Measurements from ENCODE around the gene BRK1. TPM values are rescaled to one million over a fixed set of nuclear protein-coding genes. Genes with fewer than 3 reads are reported as not detected.
"Not testable (repeated sequence)": the region's sequence is repeated elsewhere in the genome, so short reads cannot be mapped to it uniquely, and the experiment has no call there.

BRK1 gene
- total RNA-seq, 1 donor: 126 TPM

- DNase-seq (ENCODE audit: low read depth): no peak
- no peak overlapping the region for H3K4me3 ChIP-seq (ENCODE audit: low read depth, low read length)
- TF ChIP-seq CTCF (IDR thresholded peaks at IDR 0.05; ENCODE audit: insufficient read depth, low read depth, low read length): no peak
Observed at GRCh38 chr3:10121064-10121463, 5.6 kb downstream of the BRK1 start.

GRCh38 chr3:10122724-10123123 lies 7.2 kb downstream of the BRK1 start:
- no peak overlapping the region for H3K4me3 ChIP-seq (ENCODE audit: low read depth, low read length)
- TF ChIP-seq CTCF (IDR thresholded peaks at IDR 0.05; ENCODE audit: insufficient read depth, low read depth, low read length): no peak
- no peak for DNase-seq (ENCODE audit: low read depth)

GRCh38 chr3:10135872-10136271 lies 20.4 kb downstream of the BRK1 start:
- not testable (repeated sequence) for DNase-seq (ENCODE audit: low read depth); H3K4me3 ChIP-seq (ENCODE audit: low read depth, low read length)

- DNase-seq (ENCODE audit: low read depth): no peak
- no peak for TF ChIP-seq CTCF (IDR thresholded peaks at IDR 0.05; ENCODE audit: insufficient read depth, low read depth, low read length)
- no peak overlapping the region for H3K4me3 ChIP-seq (ENCODE audit: low read depth, low read length)
Observed at GRCh38 chr3:10136426-10137005, 21.0 kb downstream of the BRK1 start.

GRCh38 chr3:10137178-10137577 lies 21.7 kb downstream of the BRK1 start:
- DNase-seq (ENCODE audit: low read depth): no peak
- TF ChIP-seq CTCF (IDR thresholded peaks at IDR 0.05; ENCODE audit: insufficient read depth, low read depth, low read length): no peak
- no peak overlapping the region for H3K4me3 ChIP-seq (ENCODE audit: low read depth, low read length)

GRCh38 chr3:10140996-10141546 lies 25.6 kb downstream of the BRK1 start:
- no peak for TF ChIP-seq CTCF (IDR thresholded peaks at IDR 0.05; ENCODE audit: insufficient read depth, low read depth, low read length)
- H3K4me3 ChIP-seq (ENCODE audit: low read depth, low read length): peak overlapping the region; percentile 80
- DNase-seq (ENCODE audit: low read depth): no peak

GRCh38 chr3:10142707-10143560 lies 27.5 kb downstream of the BRK1 start:
- peak; percentile 41 for DNase-seq (ENCODE audit: low read depth)
- no peak for TF ChIP-seq CTCF (IDR thresholded peaks at IDR 0.05; ENCODE audit: insufficient read depth, low read depth, low read length)
- H3K4me3 ChIP-seq (ENCODE audit: low read depth, low read length): peak overlapping the region; percentile 80

All from fibroblast of villous mesenchyme (primary cell).